Lung (tissue), 12 donors: ENCODE results near the gene NKAIN2. TPM values are rescaled to one million over a fixed set of nuclear protein-coding genes. Genes with fewer than 3 reads are reported as not detected.
A peak's percentile ranks its signal among the peaks of the same experiment; 100 is the strongest.

Experiments used
- ATAC-seq: fragments of 200-7000 bp; cut with Tn5 transposase; one replicate; pipeline ENCODE4 v1.9.1; 2020; ENCODE audit warnings: moderate number of reproducible peaks; ENCODE audit not compliant: insufficient read depth, low FRiP score
- DNase-seq, 3 donors: peaks; one replicate each; pipeline ENCODE4 v3.0.0-alpha.2; 2013 to 2017
- H3K27ac ChIP-seq, 2 donors: one replicate each; pipeline ENCODE4 v1.5.1; 2013; ENCODE audit warnings: mild to moderate bottlenecking in 2 of 2, moderate library complexity in 2 of 2, control low read depth in 1 of 2, inconsistent platforms in 1 of 2, low read depth in 1 of 2, low read length in 1 of 2
- H3K27me3 ChIP-seq, 3 donors: one replicate each; pipeline ENCODE4 v1.5.1; 2013; ENCODE audit warnings: low read length in 2 of 3; ENCODE audit not compliant: control insufficient read depth in 3 of 3, insufficient read depth in 3 of 3
- H3K36me3 ChIP-seq, 4 donors: one replicate each; pipeline ENCODE4 v1.5.1; 2013; ENCODE audit warnings: low read length in 4 of 4, mild to moderate bottlenecking in 1 of 4, moderate library complexity in 1 of 4; ENCODE audit not compliant: control insufficient read depth in 4 of 4, insufficient read depth in 4 of 4
- H3K4me1 ChIP-seq, 5 donors: one replicate each; pipeline ENCODE4 v1.5.1; 2013; ENCODE audit warnings: low read length in 5 of 5, mild to moderate bottlenecking in 2 of 5, moderate library complexity in 1 of 5; ENCODE audit not compliant: control insufficient read depth in 5 of 5, insufficient read depth in 5 of 5
- H3K4me3 ChIP-seq: one replicate; pipeline ENCODE4 v1.5.1; 2013; ENCODE audit warnings: mild to moderate bottlenecking, control low read depth, moderate library complexity
- H3K9ac ChIP-seq, 2 donors: one replicate each; pipeline ENCODE4 v1.5.1; 2013; ENCODE audit warnings: low read length in 2 of 2, control low read depth in 1 of 2; ENCODE audit not compliant: insufficient read depth in 1 of 2
- H3K9me3 ChIP-seq, 4 donors: one replicate each; pipeline ENCODE4 v1.5.1; 2013; ENCODE audit warnings: low read length in 3 of 4, mild to moderate bottlenecking in 1 of 4, moderate library complexity in 1 of 4; ENCODE audit not compliant: control insufficient read depth in 4 of 4, insufficient read depth in 3 of 4
- WGBS, 2 donors: extraction: QIAGEN DNeasy Blood & Tissue Kit; methylation state at CpG; one replicate each; pipeline ENCODE4 v1.1.7; 2013; 5-methylcytosine and 5-hydroxymethylcytosine counted together
- polyA plus RNA-seq, 2 donors: library from polyadenylated mRNA; stranded (reverse); fragments of 200-250 nt; gene quantifications; one replicate each; pipeline ENCODE4 v1.2.1, GENCODE V29; 2013
- total RNA-seq, 2 donors: library from RNA; depleted of rRNA in 1 of 2; stranded (reverse); fragments of >200 nt in 1 of 2; gene quantifications; one replicate each; pipeline ENCODE4 v1.2.1, GENCODE V29; 2014 to 2021
- TF ChIP-seq, protein P1 (sequence below): IDR thresholded peaks from 2 replicates; pipeline ENCODE4 v1.5.1; 2012; ENCODE audit warnings: mild to moderate bottlenecking; ENCODE audit errors: control extremely low read depth, extremely low read depth
- donor health status: control.
- donor health status: control.
- donor health status: Bipolar disorder and iron deficiency.
- donor health status: healthy.
- donor health status: DM: yes; HTN: yes; CAD: no.

NKAIN2 gene
- total and polyA plus RNA-seq, 4 donors: 0.01 to 4.4 TPM; not detected in 2

DNA sequence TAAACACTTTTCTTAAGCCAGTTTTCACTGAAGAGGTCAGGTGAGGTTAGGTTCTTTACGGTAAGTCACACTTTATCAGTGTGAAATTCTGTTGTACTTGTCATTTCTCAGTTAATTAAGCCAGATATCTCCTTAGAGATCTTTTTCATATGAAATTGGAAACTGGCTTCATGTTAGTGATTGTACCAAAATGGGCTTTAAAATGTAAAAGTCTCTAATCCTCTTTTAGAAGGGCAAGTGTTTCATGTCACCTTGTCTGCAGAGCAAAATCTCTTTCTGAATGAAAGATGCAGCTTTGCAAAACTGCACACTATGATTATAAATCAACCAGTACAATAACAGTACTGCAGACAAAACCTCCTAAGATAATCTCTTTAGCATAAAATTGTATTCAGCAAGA is 949.3 kb downstream of the NKAIN2 start:
- peaks cover 0 to 4% (median 0%) of the 10 kb centered on the region in 4 donors for H3K9me3 ChIP-seq
- TF ChIP-seq, protein P1, sequence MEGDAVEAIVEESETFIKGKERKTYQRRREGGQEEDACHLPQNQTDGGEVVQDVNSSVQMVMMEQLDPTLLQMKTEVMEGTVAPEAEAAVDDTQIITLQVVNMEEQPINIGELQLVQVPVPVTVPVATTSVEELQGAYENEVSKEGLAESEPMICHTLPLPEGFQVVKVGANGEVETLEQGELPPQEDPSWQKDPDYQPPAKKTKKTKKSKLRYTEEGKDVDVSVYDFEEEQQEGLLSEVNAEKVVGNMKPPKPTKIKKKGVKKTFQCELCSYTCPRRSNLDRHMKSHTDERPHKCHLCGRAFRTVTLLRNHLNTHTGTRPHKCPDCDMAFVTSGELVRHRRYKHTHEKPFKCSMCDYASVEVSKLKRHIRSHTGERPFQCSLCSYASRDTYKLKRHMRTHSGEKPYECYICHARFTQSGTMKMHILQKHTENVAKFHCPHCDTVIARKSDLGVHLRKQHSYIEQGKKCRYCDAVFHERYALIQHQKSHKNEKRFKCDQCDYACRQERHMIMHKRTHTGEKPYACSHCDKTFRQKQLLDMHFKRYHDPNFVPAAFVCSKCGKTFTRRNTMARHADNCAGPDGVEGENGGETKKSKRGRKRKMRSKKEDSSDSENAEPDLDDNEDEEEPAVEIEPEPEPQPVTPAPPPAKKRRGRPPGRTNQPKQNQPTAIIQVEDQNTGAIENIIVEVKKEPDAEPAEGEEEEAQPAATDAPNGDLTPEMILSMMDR: no peak
- H3K27ac ChIP-seq: no peak overlapping the region
- DNase-seq: peak in 1 of 3 donors; percentile 50
- no peaks in the 10 kb centered on the region for H3K36me3 ChIP-seq
- 79 to 82% methylated on average over 1 of the region's 1 CpG for WGBS, 2 donors
- H3K4me3 ChIP-seq: no peak overlapping the region
- H3K27me3 ChIP-seq: no peaks in the 10 kb centered on the region
- ATAC-seq: no peak
- H3K9ac ChIP-seq: no peak overlapping the region
- peaks cover 0 to 41% (median 0%) of the 10 kb centered on the region in 5 donors for H3K4me1 ChIP-seq

- H3K36me3 ChIP-seq: no peaks in the 10 kb centered on the region
- DNase-seq: peak in 1 of 3 donors; percentile 30
These were observed 950.0 kb downstream of the NKAIN2 start for GRCh38 chr6:124753562-124754105.

DNA sequence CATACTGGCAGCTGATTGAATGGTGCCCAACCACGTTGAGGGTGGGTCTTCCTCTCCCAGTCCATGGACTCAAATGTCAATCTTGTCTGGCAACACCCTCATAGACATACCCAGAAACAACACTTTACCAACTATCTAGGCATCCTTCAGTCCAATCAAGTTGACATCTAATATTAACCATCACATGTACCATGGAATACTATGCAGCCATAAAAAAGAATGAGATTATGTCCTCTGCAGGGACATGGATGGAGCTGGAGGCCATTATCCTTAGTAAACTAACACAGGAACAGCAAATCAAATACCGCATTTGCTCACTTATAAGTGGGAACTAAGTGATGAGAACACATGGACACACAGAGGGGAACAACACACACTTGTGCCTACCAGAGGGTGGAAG is 951.7 kb downstream of the NKAIN2 start:
- TF ChIP-seq, protein P1: no peak
- Histone ChIP-seq H3K27me3 (no peaks in the 10 kb centered on the region), H3K9me3 (peaks cover 0 to 4% (median 0%) of the 10 kb centered on the region in 4 donors), H3K36me3 (no peaks in the 10 kb centered on the region), H3K27ac (no peak overlapping the region), H3K4me1 (peaks cover 0 to 40% (median 0%) of the 10 kb centered on the region in 5 donors), H3K9ac (no peak overlapping the region), H3K4me3 (no peak overlapping the region)
- no peak for ATAC-seq
- DNase-seq: no peak
- 83 to 92% methylated on average over 2 of the region's 2 CpGs for WGBS, 2 donors

More at GRCh38 chr6:124753562-124754105, 950.0 kb downstream of the NKAIN2 start:
- no peak for ATAC-seq
- Histone ChIP-seq H3K4me3 (no peak overlapping the region), H3K9ac (no peak overlapping the region), H3K27ac (no peak overlapping the region), H3K4me1 (peaks cover 0 to 41% (median 0%) of the 10 kb centered on the region in 5 donors), H3K27me3 (no peaks in the 10 kb centered on the region), H3K9me3 (peaks cover 0 to 4% (median 0%) of the 10 kb centered on the region in 4 donors)
- 80 to 89% methylated on average over 4 of the region's 4 CpGs for WGBS, 2 donors
- TF ChIP-seq, protein P1: no peak

DNA sequence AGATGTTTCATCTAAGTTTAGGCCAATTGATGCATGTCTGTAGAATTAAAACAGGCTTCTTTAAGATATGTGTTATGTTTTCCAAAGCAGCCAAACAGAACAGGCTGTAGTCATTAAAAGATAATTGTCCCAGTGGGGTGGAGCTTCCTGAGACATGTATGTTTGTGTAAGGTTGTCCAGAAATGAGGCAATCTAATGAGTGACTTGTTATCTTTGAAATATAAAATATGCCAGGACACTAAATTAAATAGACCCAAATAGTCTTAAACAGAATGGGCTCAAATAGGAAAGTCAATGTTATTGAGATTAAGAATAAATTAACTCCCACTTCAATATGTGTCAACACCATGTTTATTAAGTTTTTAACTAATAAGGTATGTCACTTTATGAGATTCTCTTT is 953.9 kb downstream of the NKAIN2 start:
- ATAC-seq: no peak
- Histone ChIP-seq H3K4me1 (peaks cover 0 to 41% (median under 1%) of the 10 kb centered on the region in 5 donors), H3K9ac (no peak overlapping the region), H3K9me3 (peaks cover 0 to 4% (median 0%) of the 10 kb centered on the region in 4 donors), H3K27ac (no peak overlapping the region), H3K4me3 (no peak overlapping the region), H3K36me3 (no peaks in the 10 kb centered on the region), H3K27me3 (no peaks in the 10 kb centered on the region)
- peak in 2 of 3 donors; percentile 87 to 90 for DNase-seq
- TF ChIP-seq, protein P1: no peak
